AG09319 (cell line): ENCODE results near the gene EWSR1.

Experiments
- DNase-seq: peaks from one replicate; pipeline ENCODE4 v3.0.0-alpha.2; 2010; ENCODE audit warnings: low read depth; ENCODE audit errors: extremely low read depth
- CTCF ChIP-seq: IDR thresholded peaks from 2 replicates; pipeline ENCODE4 v1.5.1; 2011; ENCODE audit warnings: low read depth, mild to moderate bottlenecking, inconsistent platforms, low read length, moderate library complexity

The EWSR1 gene

GRCh38 chr22:29337631-29338284 lies 69.7 kb downstream of the EWSR1 start:
- TF ChIP-seq CTCF, result no peak
- DNase-seq, result no peak

- no peak for DNase-seq
- no peak for TF ChIP-seq CTCF
These were observed 70.3 kb downstream of the EWSR1 start for GRCh38 chr22:29338398-29338797.

- TF ChIP-seq CTCF, result no peak
- no peak for DNase-seq
These were observed 71.5 kb downstream of the EWSR1 start for GRCh38 chr22:29339381-29340235.

GRCh38 chr22:29340566-29340965 lies 72.5 kb downstream of the EWSR1 start:
- DNase-seq, result no peak

GRCh38 chr22:29341056-29341848 lies 73.2 kb downstream of the EWSR1 start:
- DNase-seq, result no peak
- TF ChIP-seq CTCF, result no peak

More at GRCh38 chr22:29340566-29340965, 72.5 kb downstream of the EWSR1 start:
- no peak for TF ChIP-seq CTCF

- no peak for TF ChIP-seq CTCF
- no peak for DNase-seq
These were observed 73.7 kb downstream of the EWSR1 start for GRCh38 chr22:29341849-29342127.

GRCh38 chr22:29342177-29342576 lies 74.1 kb downstream of the EWSR1 start:
- TF ChIP-seq CTCF, result no peak
- DNase-seq, result no peak
